Heart left ventricle (tissue), 16 donors: ENCODE data around the gene LRRC36. TPM values are rescaled to one million over a fixed set of nuclear protein-coding genes. Genes with fewer than 3 reads are reported as not detected.

ENCODE experiments used
- ATAC-seq, 4 donors: fragments of 200-7000 bp; cut with Tn5 transposase; one replicate each; pipeline ENCODE4 v1.9.1; 2020 to 2022; ENCODE audit warnings: moderate library complexity in 4 of 4, mild to moderate bottlenecking in 3 of 4, moderate number of reproducible peaks in 1 of 4
- DNase-seq, 5 donors: peaks; one replicate each; pipeline ENCODE4 v3.0.0-alpha.2; 2020
- H3K27ac ChIP-seq, 12 donors: fragments of 200-600 bp; sonication (generic) in 4 of 12; one replicate each; pipeline versions ENCODE4 v1.5.0 to v1.8.0; 2016 to 2022; ENCODE audit warnings: mild to moderate bottlenecking in 2 of 12
- H3K27me3 ChIP-seq, 9 donors: fragments of 200-600 bp; sonication (generic) in 2 of 9; one replicate each; pipeline versions ENCODE4 v1.5.1 to v1.8.0; 2016 to 2022; ENCODE audit warnings: mild to moderate bottlenecking in 3 of 9
- H3K36me3 ChIP-seq, 9 donors: fragments of 200-600 bp; sonication (generic) in 2 of 9; one replicate each; pipeline versions ENCODE4 v1.5.0 to v1.8.0; 2018 to 2022; ENCODE audit warnings: mild to moderate bottlenecking in 2 of 9
- H3K4me1 ChIP-seq, 12 donors: fragments of 200-600 bp; sonication (generic) in 4 of 12; one replicate each; pipeline versions ENCODE4 v1.5.0 to v1.8.0; 2016 to 2022; ENCODE audit warnings: mild to moderate bottlenecking in 3 of 12
- H3K4me3 ChIP-seq, 12 donors: fragments of 200-600 bp; sonication (generic) in 4 of 12; one replicate each; pipeline versions ENCODE4 v1.5.0 to v1.8.0; 2017 to 2022; ENCODE audit warnings: mild to moderate bottlenecking in 9 of 12, moderate library complexity in 4 of 12
- H3K9me3 ChIP-seq, 12 donors: fragments of 200-600 bp; sonication (generic) in 4 of 12; one replicate each; pipeline versions ENCODE4 v1.5.0 to v1.8.0; 2016 to 2022; ENCODE audit warnings: mild to moderate bottlenecking in 1 of 12
- POLR2A ChIP-seq, 2 donors: fragments of 450-650 bp; IDR thresholded peaks; one replicate each; pipeline ENCODE4 v1.6.1; 2017; ENCODE audit warnings: antibody characterized with exemption in 2 of 2, mild to moderate bottlenecking in 2 of 2, moderate library complexity in 2 of 2
- WGBS, 4 donors: extraction: QIAGEN DNeasy Blood & Tissue Kit in 2 of 4; methylation state at CpG; one replicate each; pipeline versions ENCODE4 v1.1.5 to v1.1.7; 2013 to 2018; 5-methylcytosine and 5-hydroxymethylcytosine counted together
- intact Hi-C, 10 donors: fragments of 100-400 bp; cut with DNase I; formaldehyde crosslinking; loops; one replicate each; pipeline versions ENCODE4 v1.11.1 to v1.14.2; 2022
- polyA plus RNA-seq, 2 donors: library from polyadenylated mRNA; stranded (reverse); fragments of 200-250 nt; gene quantifications; one replicate each; pipeline ENCODE4 v1.2.3, GENCODE V29; 2013
- total RNA-seq, 9 donors: library from RNA; depleted of rRNA in 2 of 9; stranded (reverse); fragments of >200 nt in 2 of 9; fragmentation: NEBNext Ultra II Directional in 3 of 9; extraction: Animal tissue kit (Norgen Biotek cat#: 25700) in 3 of 9; gene quantifications; one replicate each; pipeline versions ENCODE4 v1.1.0 to v1.2.4, GENCODE V29; 2016 to 2023
- TF ChIP-seq, protein P1 (sequence below), 12 donors: fragments of 200-600 bp; sonication (generic) in 4 of 12; IDR thresholded peaks; one replicate each; pipeline versions ENCODE4 v1.5.0 to v1.8.0; 2018 to 2022; ENCODE audit warnings: antibody characterized with exemption in 12 of 12, mild to moderate bottlenecking in 5 of 12
- donor health status: ischemic (EF 13 %, LVEDD 7.1; RV severe dilation, severe dysfunction).
- donor health status: healthy with polysubstance abuse.
- donor health status: DM: no; HTN: yes; CAD: no.
- donor health status: DM: no; HTN: no; CAD: no.
- donor health status: ischemic (EF 25% LVEDD 6.9; RV normal size, moderate dysfunction).
- donor health status: ischemic (EF 25% LVEDD 5.7; RV mildly dilated, moderate dysfunction).
- donor health status: healthy.
- donor health status: DM: yes; HTN: yes; CAD: no.
- donor health status: ischemic (EF 35%, LVEDD 5.7; RV mildly dilated, moderate dysfunction).
- donor health status: nonischemic (EF 11% LVEDD 7.7; RV severe dilation, severe dysfunction).
- donor health status: DM: yes; HTN: yes; CAD: no.
- donor health status: PGD.
- donor health status: ischemic (EF 29% LVEDD 5.4; RV normal size, mild dysfunction).
- donor health status: nonischemic (EF 23%, LVEDD 6.1; RV moderate dilation, normal function).

LRRC36 gene
- total and polyA plus RNA-seq, 11 donors, result 0.15 to 0.42 (median 0.27) TPM; not detected in 8

DNA sequence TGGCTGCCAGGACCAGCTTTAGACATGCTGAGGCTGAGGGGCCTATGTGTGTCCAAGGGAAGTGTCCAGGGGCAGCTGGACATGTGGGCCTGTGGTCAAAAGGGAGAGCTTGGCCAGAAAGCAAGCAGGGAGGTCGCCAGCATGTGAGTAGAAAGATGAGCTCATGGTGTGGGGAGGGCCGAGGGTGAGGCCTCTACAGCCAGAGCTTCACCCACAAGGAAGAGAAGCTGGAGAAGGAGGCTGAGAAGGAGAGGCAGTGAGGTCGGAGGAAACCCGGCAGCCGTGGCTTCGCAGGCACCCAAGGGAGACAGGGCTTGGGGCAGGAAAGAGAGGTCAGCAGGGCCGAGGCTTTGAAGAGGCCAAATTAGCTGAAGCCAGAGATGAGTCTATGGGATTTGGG is 100.3 kb downstream of the LRRC36 start:
- TF ChIP-seq POLR2A (IDR thresholded peaks at IDR 0.05), result no peak
- TF ChIP-seq, protein P1, sequence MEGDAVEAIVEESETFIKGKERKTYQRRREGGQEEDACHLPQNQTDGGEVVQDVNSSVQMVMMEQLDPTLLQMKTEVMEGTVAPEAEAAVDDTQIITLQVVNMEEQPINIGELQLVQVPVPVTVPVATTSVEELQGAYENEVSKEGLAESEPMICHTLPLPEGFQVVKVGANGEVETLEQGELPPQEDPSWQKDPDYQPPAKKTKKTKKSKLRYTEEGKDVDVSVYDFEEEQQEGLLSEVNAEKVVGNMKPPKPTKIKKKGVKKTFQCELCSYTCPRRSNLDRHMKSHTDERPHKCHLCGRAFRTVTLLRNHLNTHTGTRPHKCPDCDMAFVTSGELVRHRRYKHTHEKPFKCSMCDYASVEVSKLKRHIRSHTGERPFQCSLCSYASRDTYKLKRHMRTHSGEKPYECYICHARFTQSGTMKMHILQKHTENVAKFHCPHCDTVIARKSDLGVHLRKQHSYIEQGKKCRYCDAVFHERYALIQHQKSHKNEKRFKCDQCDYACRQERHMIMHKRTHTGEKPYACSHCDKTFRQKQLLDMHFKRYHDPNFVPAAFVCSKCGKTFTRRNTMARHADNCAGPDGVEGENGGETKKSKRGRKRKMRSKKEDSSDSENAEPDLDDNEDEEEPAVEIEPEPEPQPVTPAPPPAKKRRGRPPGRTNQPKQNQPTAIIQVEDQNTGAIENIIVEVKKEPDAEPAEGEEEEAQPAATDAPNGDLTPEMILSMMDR (IDR thresholded peaks at IDR 0.05), result no peak
- H3K27me3 ChIP-seq, result peaks cover 0 to 35% (median 0%) of the 10 kb centered on the region in 9 donors

DNA sequence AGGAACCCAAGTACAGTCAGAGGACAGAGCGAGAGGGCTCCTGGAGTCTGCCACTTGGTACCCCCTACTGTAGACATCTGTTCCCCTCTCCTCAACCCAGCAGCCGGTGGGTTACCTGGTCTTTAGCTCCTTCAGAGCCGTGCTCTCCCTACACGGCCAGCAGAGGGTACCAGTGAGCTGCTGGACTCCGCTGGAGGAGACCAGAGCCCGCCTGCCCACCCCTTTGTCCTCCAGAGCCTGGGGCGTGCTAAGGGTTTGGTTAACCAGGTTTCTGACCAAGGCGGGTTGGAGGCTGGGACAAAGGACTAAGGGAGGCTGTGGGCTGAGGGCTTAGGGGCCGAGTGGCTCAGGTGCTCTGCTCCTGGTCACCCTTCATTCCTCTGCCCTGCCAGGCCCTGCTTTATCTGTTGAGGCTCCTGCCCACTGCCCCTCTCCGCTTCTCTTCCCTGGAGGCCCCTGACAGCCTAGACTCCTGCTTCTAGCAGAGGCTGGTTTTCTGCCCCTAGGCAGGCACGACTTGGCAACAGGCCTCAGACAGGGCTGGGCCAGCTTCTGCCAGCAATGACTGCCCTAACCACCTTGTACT is 101.6 kb downstream of the LRRC36 start:
- intact Hi-C loops, result loop anchor here (1.0 to 10.0 kb wide), 8 partner anchors 35 to 87 kb away; no protein-coding TSS in a partner anchor
- H3K36me3 ChIP-seq, result no peaks in the 10 kb centered on the region
- H3K27me3 ChIP-seq, result peaks cover 0 to 35% (median 0%) of the 10 kb centered on the region in 9 donors
- ATAC-seq, result peak; percentile 55 to 85 (median 78)
- DNase-seq, result peak; percentile 60 to 82 (median 70)
- peaks cover 0 to 44% (median 15%) of the 10 kb centered on the region in 12 donors for H3K4me1 ChIP-seq
- no peaks in the 10 kb centered on the region for H3K9me3 ChIP-seq
- H3K4me3 ChIP-seq, result no peak overlapping the region
- no peak for TF ChIP-seq POLR2A (IDR thresholded peaks at IDR 0.05)
- TF ChIP-seq, protein P1 (IDR thresholded peaks at IDR 0.05), result peak; percentile 68 to 92 (median 84)
- 23 to 30% (median 28%) methylated on average over 10 to 11 of the region's 11 CpGs for WGBS, 4 donors
- H3K27ac ChIP-seq, result peak overlapping the region in 1 of 12 donors; percentile 18

More for the DNA sequence above, 100.3 kb downstream of the LRRC36 start:
- Histone ChIP-seq H3K9me3 (no peaks in the 10 kb centered on the region), H3K27ac (peak overlapping the region in 4 of 12 donors; percentile 19 to 34 (median 24)), H3K36me3 (no peaks in the 10 kb centered on the region), H3K4me1 (peaks cover 0 to 43% (median 15%) of the 10 kb centered on the region in 12 donors), H3K4me3 (no peak overlapping the region)
- ATAC-seq, result peak in 2 of 4 donors; percentile 10 to 14
- intact Hi-C loops, result loop anchor here in 4 of 10 donors (5.0 to 10.0 kb wide), 2 partner anchors 40 to 88 kb away; no protein-coding TSS in a partner anchor
- WGBS, 4 donors, result 55 to 79% (median 60%) methylated on average over 7 of the region's 7 CpGs
- DNase-seq, result peak in 3 of 5 donors; percentile 57 to 60 (median 60)

DNA sequence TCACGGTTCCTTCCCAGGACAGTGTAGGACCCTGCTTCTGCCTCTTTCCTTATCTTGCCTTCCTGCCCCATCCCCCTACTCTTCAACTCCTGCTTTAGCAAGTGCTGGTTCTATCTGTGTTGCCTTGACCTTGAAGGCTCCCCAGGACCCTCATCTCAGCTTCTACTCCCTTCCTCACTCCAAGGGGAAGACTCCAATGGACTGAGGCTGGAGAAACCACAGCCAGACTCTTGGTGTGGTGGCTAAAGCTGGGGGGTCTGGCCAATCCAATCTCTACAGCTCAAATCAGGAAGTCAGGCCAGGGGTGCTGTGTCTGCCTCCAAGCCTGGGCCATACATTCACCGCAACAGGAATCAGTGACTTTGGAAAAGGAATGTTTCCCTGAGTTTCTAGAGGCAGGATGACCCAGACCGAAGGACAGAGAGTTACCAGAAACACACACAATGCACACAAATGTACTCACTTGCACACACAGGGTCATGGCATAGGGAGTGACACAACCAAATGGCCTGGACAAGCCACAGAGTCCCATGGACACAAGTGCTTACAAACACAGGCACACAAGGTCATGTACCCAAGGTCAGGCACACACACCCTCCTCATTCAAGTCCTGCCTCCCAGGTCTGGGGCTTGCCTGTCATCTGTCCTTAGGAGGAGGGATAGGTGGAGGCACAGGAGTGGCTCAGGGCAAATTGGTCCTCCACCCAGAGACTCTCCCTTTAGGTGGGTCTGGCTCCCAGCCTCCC is 102.6 kb downstream of the LRRC36 start:
- H3K4me1 ChIP-seq, result peaks cover 0 to 44% (median 15%) of the 10 kb centered on the region in 12 donors
- no peaks in the 10 kb centered on the region for H3K9me3 ChIP-seq
- DNase-seq, result no peak
- H3K36me3 ChIP-seq, result no peaks in the 10 kb centered on the region
- H3K27ac ChIP-seq, result no peak overlapping the region
- TF ChIP-seq, protein P1 (IDR thresholded peaks at IDR 0.05), result no peak
- TF ChIP-seq POLR2A (IDR thresholded peaks at IDR 0.05), result no peak
- intact Hi-C loops, result loop anchor here (2.0 to 10.0 kb wide), 6 partner anchors 34 to 86 kb away; no protein-coding TSS in a partner anchor
- no peak overlapping the region for H3K4me3 ChIP-seq
- 83 to 100% (median 98%) methylated on average over 3 of the region's 3 CpGs for WGBS, 4 donors
- ATAC-seq, result no peak
- H3K27me3 ChIP-seq, result peaks cover 0 to 34% (median 0%) of the 10 kb centered on the region in 9 donors
